RWPE2 (cell line): ENCODE data around the gene SAG.
"Not testable (repeated sequence)": the region's sequence is repeated elsewhere in the genome, so short reads cannot be mapped to it uniquely, and the experiment has no call there.

Experiments used
- ATAC-seq: fragments of 200-7000 bp; cut with Tn5 transposase; 3 replicates; pipeline ENCODE4 v1.9.1; 2021; ENCODE audit warnings: low read depth
- DNase-seq: peaks from one replicate; pipeline ENCODE4 v3.0.0-alpha.2; 2020; ENCODE audit warnings: low spot score
- H3K27ac ChIP-seq: fragments of 450-650 bp; 2 replicates; pipeline ENCODE4 v1.5.1; 2017; ENCODE audit warnings: mild to moderate bottlenecking; ENCODE audit not compliant: poor library complexity, severe bottlenecking
- H3K27me3 ChIP-seq: fragments of 250-450 bp; sonication (Bioruptor Pico); 2 replicates; pipeline ENCODE4 v1.5.1; 2021; ENCODE audit warnings: mild to moderate bottlenecking, moderate library complexity; ENCODE audit not compliant: insufficient read depth, poor library complexity, severe bottlenecking
- H3K36me3 ChIP-seq: fragments of 250-450 bp; sonication (Bioruptor Pico); 2 replicates; pipeline ENCODE4 v1.5.1; 2020; ENCODE audit warnings: low read depth, mild to moderate bottlenecking, moderate library complexity
- H3K4me1 ChIP-seq: fragments of 250-450 bp; sonication (Bioruptor Pico); 2 replicates; pipeline ENCODE4 v1.5.1; 2021; ENCODE audit warnings: mild to moderate bottlenecking, moderate library complexity; ENCODE audit not compliant: insufficient read depth, poor library complexity, severe bottlenecking
- H3K4me3 ChIP-seq: fragments of 250-450 bp; sonication (Bioruptor Pico); 2 replicates; pipeline ENCODE4 v1.5.1; 2021; ENCODE audit warnings: mild to moderate bottlenecking, moderate library complexity; ENCODE audit not compliant: severe bottlenecking
- H3K9me3 ChIP-seq: fragments of 250-450 bp; sonication (Bioruptor Pico); 2 replicates; pipeline ENCODE4 v1.5.1; 2021; ENCODE audit warnings: mild to moderate bottlenecking, moderate library complexity; ENCODE audit not compliant: severe bottlenecking
- TF ChIP-seq, protein P1 (sequence below): fragments of 450-650 bp; IDR thresholded peaks from one replicate; pipeline ENCODE4 v1.5.1; 2017; ENCODE audit warnings: mild to moderate bottlenecking, moderate library complexity; ENCODE audit not compliant: poor library complexity, severe bottlenecking

The SAG gene

DNA sequence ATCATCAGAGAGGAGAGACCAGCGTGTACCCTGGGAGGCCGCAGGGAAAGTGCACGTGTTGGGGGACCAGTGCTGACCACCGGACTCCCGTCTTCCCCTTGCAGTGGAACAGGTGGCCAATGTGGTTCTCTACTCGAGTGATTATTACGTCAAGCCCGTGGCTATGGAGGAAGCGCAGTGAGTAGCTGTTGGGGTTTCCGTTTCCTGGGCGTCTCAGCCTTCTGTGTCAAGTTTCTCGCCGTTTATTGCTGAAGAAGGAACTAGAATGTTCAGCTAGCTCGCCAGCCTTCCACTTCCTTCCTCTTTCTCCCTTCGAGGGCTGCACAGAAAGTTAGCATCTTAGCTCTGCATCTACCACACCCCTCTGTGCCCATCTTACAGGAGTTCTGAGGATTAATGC, 23.9 kb downstream of the SAG start:
- H3K4me1 ChIP-seq, result no peaks in the 10 kb centered on the region
- no peaks in the 10 kb centered on the region for H3K36me3 ChIP-seq
- ATAC-seq, result no peak
- no peak overlapping the region for H3K4me3 ChIP-seq
- H3K9me3 ChIP-seq, result no peaks in the 10 kb centered on the region
- no peak overlapping the region for H3K27ac ChIP-seq
- TF ChIP-seq, protein P1, sequence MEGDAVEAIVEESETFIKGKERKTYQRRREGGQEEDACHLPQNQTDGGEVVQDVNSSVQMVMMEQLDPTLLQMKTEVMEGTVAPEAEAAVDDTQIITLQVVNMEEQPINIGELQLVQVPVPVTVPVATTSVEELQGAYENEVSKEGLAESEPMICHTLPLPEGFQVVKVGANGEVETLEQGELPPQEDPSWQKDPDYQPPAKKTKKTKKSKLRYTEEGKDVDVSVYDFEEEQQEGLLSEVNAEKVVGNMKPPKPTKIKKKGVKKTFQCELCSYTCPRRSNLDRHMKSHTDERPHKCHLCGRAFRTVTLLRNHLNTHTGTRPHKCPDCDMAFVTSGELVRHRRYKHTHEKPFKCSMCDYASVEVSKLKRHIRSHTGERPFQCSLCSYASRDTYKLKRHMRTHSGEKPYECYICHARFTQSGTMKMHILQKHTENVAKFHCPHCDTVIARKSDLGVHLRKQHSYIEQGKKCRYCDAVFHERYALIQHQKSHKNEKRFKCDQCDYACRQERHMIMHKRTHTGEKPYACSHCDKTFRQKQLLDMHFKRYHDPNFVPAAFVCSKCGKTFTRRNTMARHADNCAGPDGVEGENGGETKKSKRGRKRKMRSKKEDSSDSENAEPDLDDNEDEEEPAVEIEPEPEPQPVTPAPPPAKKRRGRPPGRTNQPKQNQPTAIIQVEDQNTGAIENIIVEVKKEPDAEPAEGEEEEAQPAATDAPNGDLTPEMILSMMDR, result no peak
- no peak for DNase-seq
- H3K27me3 ChIP-seq, result no peaks in the 10 kb centered on the region

DNA sequence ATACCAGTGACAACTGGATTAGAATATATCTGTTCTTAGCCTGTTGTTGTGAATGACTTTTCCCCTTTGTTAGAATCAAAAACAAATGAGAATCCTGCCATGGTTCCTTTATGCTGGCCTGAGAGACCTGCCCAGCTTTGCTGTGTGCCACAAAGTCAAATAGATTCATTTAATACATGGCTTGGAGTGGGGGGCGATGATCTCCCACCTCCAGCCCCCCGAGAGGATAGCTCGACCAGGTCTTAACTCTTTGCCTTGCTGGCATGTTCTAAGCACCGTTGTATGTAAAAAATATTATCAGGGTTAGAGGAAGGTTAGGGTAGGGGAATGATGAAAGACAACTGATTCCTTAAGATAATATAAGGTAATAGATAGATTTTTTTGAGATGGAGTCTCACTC, 24.5 kb downstream of the SAG start:
- TF ChIP-seq, protein P1, result no peak
- Histone ChIP-seq H3K27ac (no peak overlapping the region), H3K4me3 (no peak overlapping the region), H3K27me3 (no peaks in the 10 kb centered on the region), H3K4me1 (no peaks in the 10 kb centered on the region), H3K9me3 (no peaks in the 10 kb centered on the region), H3K36me3 (no peaks in the 10 kb centered on the region)
- DNase-seq (no peak), ATAC-seq (no peak)

DNA sequence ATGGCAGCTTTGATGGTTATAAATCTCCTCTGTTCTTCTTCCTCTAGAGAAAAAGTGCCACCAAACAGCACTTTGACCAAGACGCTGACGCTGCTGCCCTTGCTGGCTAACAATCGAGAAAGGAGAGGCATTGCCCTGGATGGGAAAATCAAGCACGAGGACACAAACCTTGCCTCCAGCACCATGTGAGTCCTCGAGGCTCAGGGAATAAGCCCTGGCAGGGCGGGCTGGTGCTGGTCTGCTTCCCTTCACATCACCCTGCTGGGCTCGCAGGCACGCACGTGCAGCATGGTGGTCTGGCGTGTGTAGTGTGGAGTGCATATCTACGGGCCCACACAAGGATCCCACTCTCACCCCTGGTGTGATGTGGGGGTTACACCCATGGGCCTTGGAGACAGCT, 27.3 kb downstream of the SAG start:
- H3K27me3 ChIP-seq, result no peaks in the 10 kb centered on the region
- H3K27ac ChIP-seq, result no peak overlapping the region
- DNase-seq, result no peak

DNA sequence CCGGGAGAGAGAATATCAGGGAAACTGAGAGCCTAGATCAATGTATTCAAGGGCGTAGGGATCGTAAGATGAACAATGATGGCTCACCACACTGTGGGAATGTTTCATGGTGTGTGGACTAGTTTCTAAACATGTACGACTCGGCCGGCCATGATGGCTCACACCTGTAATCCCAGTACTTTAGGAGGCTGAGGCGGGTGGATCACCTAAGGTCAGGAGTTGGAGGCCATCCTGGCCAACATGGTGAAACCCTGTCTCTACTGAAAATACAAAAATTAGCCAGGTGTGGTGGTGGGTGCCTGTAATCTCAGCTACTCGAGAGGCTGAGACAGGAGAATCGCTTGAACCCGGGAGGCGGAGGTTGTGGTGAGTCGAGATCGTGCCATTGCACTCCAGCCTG, 28.5 kb downstream of the SAG start:
- H3K4me1 ChIP-seq, H3K9me3 ChIP-seq, H3K36me3 ChIP-seq, DNase-seq, H3K4me3 ChIP-seq, H3K27me3 ChIP-seq, H3K27ac ChIP-seq, ATAC-seq: not testable (repeated sequence)

More for the DNA sequence above, 27.3 kb downstream of the SAG start:
- H3K9me3 ChIP-seq, result no peaks in the 10 kb centered on the region
- TF ChIP-seq, protein P1, result no peak
- no peak for ATAC-seq
- no peaks in the 10 kb centered on the region for H3K4me1 ChIP-seq
- H3K4me3 ChIP-seq, result no peak overlapping the region
- H3K36me3 ChIP-seq, result no peaks in the 10 kb centered on the region

DNA sequence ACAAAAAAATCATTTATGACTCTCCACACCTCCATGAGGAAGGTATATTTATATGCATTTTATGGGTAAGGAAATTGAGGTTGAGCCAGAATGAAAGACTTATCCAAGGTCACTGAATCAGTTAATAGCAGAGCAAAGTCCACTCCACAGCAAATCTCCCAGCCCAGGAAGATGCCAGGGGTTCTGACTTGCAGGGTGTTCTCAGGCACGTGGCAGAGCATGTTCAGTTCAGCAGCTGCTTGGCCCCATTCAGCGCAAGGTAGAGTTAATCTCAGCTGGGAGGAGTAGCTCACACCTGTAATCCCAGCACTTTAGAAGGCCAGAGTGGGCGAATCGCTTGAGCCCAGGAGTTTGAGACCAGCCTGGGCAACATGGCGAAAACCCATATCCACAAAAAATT, 28.9 kb downstream of the SAG start:
- H3K27ac ChIP-seq, result no peak overlapping the region
- no peak overlapping the region for H3K4me3 ChIP-seq
- ATAC-seq (no peak), DNase-seq (no peak)
- no peaks in the 10 kb centered on the region for H3K4me1 ChIP-seq
- no peaks in the 10 kb centered on the region for H3K27me3 ChIP-seq
- no peaks in the 10 kb centered on the region for H3K9me3 ChIP-seq
- TF ChIP-seq, protein P1, result no peak
- no peaks in the 10 kb centered on the region for H3K36me3 ChIP-seq
